ENCODE data around the gene ACAA2.

DNA sequence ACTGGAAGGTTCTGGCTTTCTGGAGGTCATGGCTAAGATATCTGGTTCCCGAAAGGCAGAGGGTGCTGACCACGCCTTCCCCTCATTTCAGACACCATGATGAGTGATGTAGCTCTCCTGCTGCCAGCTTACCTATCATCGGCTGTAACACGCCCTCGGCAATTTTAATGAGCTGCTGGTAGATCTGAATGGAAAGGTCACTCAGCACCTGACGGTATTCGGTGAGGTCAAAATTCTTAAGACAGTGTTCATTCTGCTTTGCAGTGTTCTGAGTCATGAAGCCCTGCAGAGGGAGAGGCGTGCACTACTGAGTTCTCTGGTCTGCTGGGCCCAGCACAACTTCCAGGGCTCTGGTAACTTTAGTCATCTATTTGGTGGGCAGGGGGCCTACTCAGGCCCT, 25.7 kb upstream of the ACAA2 start:
- TF ChIP-seq, protein P1, sequence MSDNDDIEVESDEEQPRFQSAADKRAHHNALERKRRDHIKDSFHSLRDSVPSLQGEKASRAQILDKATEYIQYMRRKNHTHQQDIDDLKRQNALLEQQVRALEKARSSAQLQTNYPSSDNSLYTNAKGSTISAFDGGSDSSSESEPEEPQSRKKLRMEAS (IDR thresholded peaks at IDR 0.05), result no peak
- TF ChIP-seq TAF1 (conservative IDR thresholded peaks at IDR 0.05), result no peak
